Type B pancreatic cell (in vitro differentiated cells): ENCODE data around the gene ZNF337. TPM values are rescaled to one million over a fixed set of nuclear protein-coding genes. Genes with fewer than 3 reads are reported as not detected.

ENCODE experiments used
- DNase-seq: peaks from one replicate; pipeline ENCODE4 v3.0.0; 2021; ENCODE audit warnings: mixed read lengths; ENCODE audit not compliant: unreplicated experiment; ENCODE audit errors: extremely low spot score
- H3K27ac Mint-ChIP-seq: 2 replicates; pipeline ENCODE4 v1.8.0; 2021; ENCODE audit warnings: mild to moderate bottlenecking, mixed read lengths
- H3K27me3 Mint-ChIP-seq: 2 replicates; pipeline ENCODE4 v1.8.0; 2021; ENCODE audit warnings: mixed read lengths
- H3K36me3 Mint-ChIP-seq: 2 replicates; pipeline ENCODE4 v1.8.0; 2021; ENCODE audit warnings: mixed read lengths
- H3K4me1 Mint-ChIP-seq: one replicate; pipeline ENCODE4 v1.8.0; 2021; ENCODE audit warnings: mixed read lengths; ENCODE audit not compliant: unreplicated experiment
- H3K4me3 Mint-ChIP-seq: 2 replicates; pipeline ENCODE4 v1.8.0; 2021; ENCODE audit warnings: mild to moderate bottlenecking, mixed read lengths
- H3K9me3 Mint-ChIP-seq: 2 replicates; pipeline ENCODE4 v1.8.0; 2021; ENCODE audit warnings: mixed read lengths
- CTCF ChIP-seq: fragments of 200-600 bp; sonication (generic); conservative IDR thresholded peaks from 2 replicates; pipeline ENCODE4 v1.5.0; 2021; ENCODE audit warnings: antibody characterized with exemption, mild to moderate bottlenecking
- total RNA-seq: library from RNA; stranded (reverse); gene quantifications from 2 replicates; pipeline ENCODE4 v1.2.1, GENCODE V29; 2021; ENCODE audit warnings: low replicate concordance

Gene ZNF337
- total RNA-seq, 1 donor from 2014 or later, result 20.2 TPM

- Mint-ChIP-seq H3K4me3 (no peak overlapping the region), H3K27me3 (no peaks in the 10 kb centered on the region), H3K36me3 (no peaks in the 10 kb centered on the region), H3K9me3 (no peaks in the 10 kb centered on the region), H3K4me1 (no peaks in the 10 kb centered on the region), H3K27ac (no peak overlapping the region)
- no peak for DNase-seq
- TF ChIP-seq CTCF, result no peak
These were observed 43.1 kb upstream of the ZNF337 start for GRCh38 chr20:25739615-25740320.

- DNase-seq, result no peak
- no peak overlapping the region for H3K27ac Mint-ChIP-seq
- TF ChIP-seq CTCF, result no peak
- no peaks in the 10 kb centered on the region for H3K36me3 Mint-ChIP-seq
- no peaks in the 10 kb centered on the region for H3K9me3 Mint-ChIP-seq
- H3K27me3 Mint-ChIP-seq, result no peaks in the 10 kb centered on the region
- no peak overlapping the region for H3K4me3 Mint-ChIP-seq
- no peaks in the 10 kb centered on the region for H3K4me1 Mint-ChIP-seq
These were observed 41.5 kb upstream of the ZNF337 start for GRCh38 chr20:25738198-25738597.

- H3K4me1 Mint-ChIP-seq, result no peaks in the 10 kb centered on the region
- H3K4me3 Mint-ChIP-seq, result no peak overlapping the region
- H3K36me3 Mint-ChIP-seq, result no peaks in the 10 kb centered on the region
- TF ChIP-seq CTCF, result no peak
- H3K9me3 Mint-ChIP-seq, result no peaks in the 10 kb centered on the region
- no peaks in the 10 kb centered on the region for H3K27me3 Mint-ChIP-seq
- no peak for DNase-seq
- no peak overlapping the region for H3K27ac Mint-ChIP-seq
These were observed 37.2 kb upstream of the ZNF337 start for GRCh38 chr20:25733903-25734302.

- Mint-ChIP-seq H3K4me1 (no peaks in the 10 kb centered on the region), H3K27me3 (no peaks in the 10 kb centered on the region), H3K9me3 (peaks cover 6% of the 10 kb centered on the region), H3K4me3 (no peak overlapping the region), H3K27ac (no peak overlapping the region), H3K36me3 (no peaks in the 10 kb centered on the region)
- no peak for DNase-seq
- TF ChIP-seq CTCF, result no peak
These were observed 34.2 kb upstream of the ZNF337 start for GRCh38 chr20:25730862-25731261.

GRCh38 chr20:25726357-25726756 is 29.7 kb upstream of the ZNF337 start:
- H3K4me1 Mint-ChIP-seq, result no peaks in the 10 kb centered on the region
- H3K27me3 Mint-ChIP-seq, result no peaks in the 10 kb centered on the region
- no peak overlapping the region for H3K4me3 Mint-ChIP-seq
- H3K36me3 Mint-ChIP-seq, result no peaks in the 10 kb centered on the region
- no peak for TF ChIP-seq CTCF
- H3K9me3 Mint-ChIP-seq, result peaks cover 6% of the 10 kb centered on the region
- DNase-seq, result no peak
- no peak overlapping the region for H3K27ac Mint-ChIP-seq
